Dermis lymphatic vessel endothelial cell (primary cell): ENCODE data around the gene TNFSF13B. TPM values are rescaled to one million over a fixed set of nuclear protein-coding genes. Genes with fewer than 3 reads are reported as not detected.

ENCODE experiments used
- total RNA-seq: library from RNA; depleted of rRNA; stranded (reverse); fragments of >200 nt; gene quantifications from 2 replicates; pipeline ENCODE4 v1.2.1, GENCODE V29; 2014

TNFSF13B gene
- total RNA-seq, result 0.33 and 0.69 TPM in 2 replicates

GRCh38 chr13:108269601-108270328 is at the start of gene TNFSF13B:
TNFSF13B (plus strand) TSS chr13:108269718; CDS start chr13:108269896, 178 bp downstream.

Other genes with a start within 250 kb of the TNFSF13B start
- gene LIG4, start 54.2 kb upstream of the TNFSF13B start, total RNA-seq, result 7.9 and 11.3 TPM in 2 replicates
- 8.6 and 9.5 TPM in 2 replicates for gene ABHD13, start 51.3 kb upstream of the TNFSF13B start, total RNA-seq